Activated T-helper 17 cell treated with anti-CD3 and anti-CD28 coated beads, Interleukin-2, amount 50 U/mL, for 72 hours (primary cell): ENCODE results near the gene SKAP1. TPM values are rescaled to one million over a fixed set of nuclear protein-coding genes. Genes with fewer than 3 reads are reported as not detected.
A peak's percentile ranks its signal among the peaks of the same experiment; 100 is the strongest.

Source experiments
- ATAC-seq: fragments of 150-1000 bp; cut with Tn5 transposase; replicated peaks from 2 replicates; pipeline ENCODE4 v1.10.0; 2021; ENCODE audit warnings: mild to moderate bottlenecking, moderate library complexity
- H3K27ac Mint-ChIP-seq: one replicate; pipeline ENCODE4 v1.8.0; 2022; ENCODE audit warnings: mixed read lengths
- H3K27me3 Mint-ChIP-seq: one replicate; pipeline ENCODE4 v1.8.0; 2022; ENCODE audit warnings: mixed read lengths
- H3K36me3 Mint-ChIP-seq: one replicate; pipeline ENCODE4 v1.8.0; 2022; ENCODE audit warnings: low read depth, mild to moderate bottlenecking, mixed read lengths
- H3K4me1 Mint-ChIP-seq: one replicate; pipeline ENCODE4 v1.8.0; 2022; ENCODE audit warnings: mixed read lengths
- H3K4me3 Mint-ChIP-seq: one replicate; pipeline ENCODE4 v1.8.0; 2022; ENCODE audit warnings: mild to moderate bottlenecking, mixed read lengths
- H3K9me3 Mint-ChIP-seq: one replicate; pipeline ENCODE4 v1.8.0; 2022; ENCODE audit warnings: mixed read lengths
- total RNA-seq, 2 donors: library from RNA; stranded (reverse); gene quantifications; one replicate each; pipeline ENCODE4 v1.2.3, GENCODE V29; 2022

The SKAP1 gene
- total RNA-seq, 2 donors from 2014 or later, result 71.4 to 103 TPM

GRCh38 chr17:48175692-48176470 lies 254.1 kb downstream of the SKAP1 start:
- no peak overlapping the region for H3K4me3 Mint-ChIP-seq
- H3K4me1 Mint-ChIP-seq, result peaks cover 34% of the 10 kb centered on the region
- H3K36me3 Mint-ChIP-seq, result peaks cover 67% of the 10 kb centered on the region
- H3K27ac Mint-ChIP-seq, result peak overlapping the region; percentile 12
- no peaks in the 10 kb centered on the region for H3K9me3 Mint-ChIP-seq
- no peak for ATAC-seq
- no peaks in the 10 kb centered on the region for H3K27me3 Mint-ChIP-seq

GRCh38 chr17:48174833-48175523 lies 255.0 kb downstream of the SKAP1 start:
- Mint-ChIP-seq H3K36me3 (peaks cover 66% of the 10 kb centered on the region), H3K27me3 (no peaks in the 10 kb centered on the region), H3K4me1 (peaks cover 26% of the 10 kb centered on the region), H3K4me3 (no peak overlapping the region), H3K27ac (no peak overlapping the region), H3K9me3 (no peaks in the 10 kb centered on the region)
- ATAC-seq, result no peak

- Mint-ChIP-seq H3K27ac (peak overlapping the region; percentile 46), H3K4me3 (no peak overlapping the region), H3K36me3 (peaks cover 66% of the 10 kb centered on the region), H3K27me3 (no peaks in the 10 kb centered on the region), H3K4me1 (peaks cover 16% of the 10 kb centered on the region), H3K9me3 (no peaks in the 10 kb centered on the region)
- ATAC-seq, result no peak
Observed at GRCh38 chr17:48173191-48173984, 256.6 kb downstream of the SKAP1 start.

GRCh38 chr17:48169926-48170325 lies 260.1 kb downstream of the SKAP1 start:
- ATAC-seq, result no peak
- Mint-ChIP-seq H3K27me3 (no peaks in the 10 kb centered on the region), H3K36me3 (peaks cover 67% of the 10 kb centered on the region), H3K4me3 (no peak overlapping the region), H3K4me1 (peaks cover 15% of the 10 kb centered on the region), H3K9me3 (no peaks in the 10 kb centered on the region), H3K27ac (no peak overlapping the region)

- ATAC-seq, result no peak
- Mint-ChIP-seq H3K4me1 (no peaks in the 10 kb centered on the region), H3K36me3 (peaks cover 90% of the 10 kb centered on the region), H3K27ac (peak overlapping the region; percentile 10), H3K9me3 (no peaks in the 10 kb centered on the region), H3K27me3 (no peaks in the 10 kb centered on the region), H3K4me3 (no peak overlapping the region)
Observed at GRCh38 chr17:48163809-48164208, 266.2 kb downstream of the SKAP1 start.

- ATAC-seq, result no peak
- no peak overlapping the region for H3K4me3 Mint-ChIP-seq
Observed at GRCh38 chr17:48162946-48163506, 267.0 kb downstream of the SKAP1 start.

GRCh38 chr17:48162306-48162934 lies 267.6 kb downstream of the SKAP1 start:
- no peaks in the 10 kb centered on the region for H3K27me3 Mint-ChIP-seq
- no peaks in the 10 kb centered on the region for H3K9me3 Mint-ChIP-seq
- peak overlapping the region; percentile 10 for H3K27ac Mint-ChIP-seq
- no peaks in the 10 kb centered on the region for H3K4me1 Mint-ChIP-seq
- H3K4me3 Mint-ChIP-seq, result no peak overlapping the region
- no peak for ATAC-seq
- peaks cover 81% of the 10 kb centered on the region for H3K36me3 Mint-ChIP-seq

More at GRCh38 chr17:48162946-48163506, 267.0 kb downstream of the SKAP1 start:
- Mint-ChIP-seq H3K36me3 (peaks cover 85% of the 10 kb centered on the region), H3K9me3 (no peaks in the 10 kb centered on the region), H3K27ac (peak overlapping the region; percentile 10), H3K4me1 (no peaks in the 10 kb centered on the region), H3K27me3 (no peaks in the 10 kb centered on the region)

GRCh38 chr17:48161127-48161905 lies 268.7 kb downstream of the SKAP1 start:
- H3K36me3 Mint-ChIP-seq, result peaks cover 82% of the 10 kb centered on the region
- no peak overlapping the region for H3K27ac Mint-ChIP-seq
- ATAC-seq, result no peak
- no peaks in the 10 kb centered on the region for H3K4me1 Mint-ChIP-seq
- no peak overlapping the region for H3K4me3 Mint-ChIP-seq
- no peaks in the 10 kb centered on the region for H3K27me3 Mint-ChIP-seq
- no peaks in the 10 kb centered on the region for H3K9me3 Mint-ChIP-seq

GRCh38 chr17:48160177-48161081 lies 269.6 kb downstream of the SKAP1 start:
- no peaks in the 10 kb centered on the region for H3K4me1 Mint-ChIP-seq
- no peak overlapping the region for H3K4me3 Mint-ChIP-seq
- no peaks in the 10 kb centered on the region for H3K27me3 Mint-ChIP-seq
- no peaks in the 10 kb centered on the region for H3K9me3 Mint-ChIP-seq
- peaks cover 84% of the 10 kb centered on the region for H3K36me3 Mint-ChIP-seq
- ATAC-seq, result no peak
- no peak overlapping the region for H3K27ac Mint-ChIP-seq

- no peak overlapping the region for H3K27ac Mint-ChIP-seq
- no peak for ATAC-seq
- H3K27me3 Mint-ChIP-seq, result no peaks in the 10 kb centered on the region
- no peaks in the 10 kb centered on the region for H3K4me1 Mint-ChIP-seq
- peaks cover 80% of the 10 kb centered on the region for H3K36me3 Mint-ChIP-seq
- H3K4me3 Mint-ChIP-seq, result no peak overlapping the region
- no peaks in the 10 kb centered on the region for H3K9me3 Mint-ChIP-seq
Observed at GRCh38 chr17:48159232-48159631, 270.8 kb downstream of the SKAP1 start.

GRCh38 chr17:48155889-48156611 lies 274.0 kb downstream of the SKAP1 start:
- H3K4me3 Mint-ChIP-seq, result no peak overlapping the region
- no peaks in the 10 kb centered on the region for H3K4me1 Mint-ChIP-seq
- H3K9me3 Mint-ChIP-seq, result no peaks in the 10 kb centered on the region
- H3K36me3 Mint-ChIP-seq, result peaks cover 78% of the 10 kb centered on the region
- peak overlapping the region; percentile 28 for H3K27ac Mint-ChIP-seq
- ATAC-seq, result no peak
- no peaks in the 10 kb centered on the region for H3K27me3 Mint-ChIP-seq

- no peak overlapping the region for H3K27ac Mint-ChIP-seq
- peaks cover 75% of the 10 kb centered on the region for H3K36me3 Mint-ChIP-seq
- no peak for ATAC-seq
- no peaks in the 10 kb centered on the region for H3K27me3 Mint-ChIP-seq
- H3K4me3 Mint-ChIP-seq, result no peak overlapping the region
- no peaks in the 10 kb centered on the region for H3K4me1 Mint-ChIP-seq
- H3K9me3 Mint-ChIP-seq, result no peaks in the 10 kb centered on the region
Observed at GRCh38 chr17:48153691-48154358, 276.2 kb downstream of the SKAP1 start.
